OCI-LY1 (cell line): ENCODE measurements around the gene AP2A2.

Experiments
- CTCF ChIP-seq: fragments of 200-600 bp; sonication (generic), shearing (Covaris generic); IDR thresholded peaks from 2 replicates; pipeline ENCODE4 v1.5.1; 2017; ENCODE audit warnings: mild to moderate bottlenecking, antibody characterized with exemption, low read length, moderate library complexity, mixed read lengths
- EZH2 ChIP-seq: fragments of 200-600 bp; sonication (generic), shearing (Covaris generic); IDR thresholded peaks from 2 replicates; pipeline ENCODE4 v1.8.0; 2017; ENCODE audit warnings: borderline replicate concordance, mixed run types, mild to moderate bottlenecking, antibody characterized with exemption, low read length, moderate library complexity, mixed read lengths

GRCh38 chr11:986270-986951 lies 60.7 kb downstream of the AP2A2 start:
- TF ChIP-seq CTCF (no peak), EZH2 (no peak)
